CD4-positive, CD25-positive, alpha-beta regulatory T cell (primary cell): ENCODE data around the gene ADAM22. TPM values are rescaled to one million over a fixed set of nuclear protein-coding genes. Genes with fewer than 3 reads are reported as not detected.

Source experiments
- ATAC-seq, 2 donors: fragments of 150-1000 bp; cut with Tn5 transposase; one replicate each; pipeline ENCODE4 v1.10.0; 2021; ENCODE audit warnings: low read depth in 2 of 2, moderate number of reproducible peaks in 2 of 2, moderate library complexity in 1 of 2
- DNase-seq, 3 donors: peaks; one replicate each; pipeline versions ENCODE4 v3.0.0 to v3.0.0-alpha.2; 2012 to 2022; ENCODE audit warnings: mixed read lengths in 1 of 3
- H3K27ac ChIP-seq: one replicate; pipeline ENCODE4 v1.7.0; 2013; ENCODE audit warnings: mild to moderate bottlenecking, low read length; ENCODE audit not compliant: insufficient read depth, poor library complexity, severe bottlenecking
- H3K27me3 ChIP-seq: one replicate; pipeline ENCODE4 v1.7.0; 2013; ENCODE audit warnings: low read length; ENCODE audit not compliant: control insufficient read depth, insufficient read depth
- H3K36me3 ChIP-seq: one replicate; pipeline ENCODE4 v1.7.0; 2013; ENCODE audit warnings: mild to moderate bottlenecking, low read length, moderate library complexity; ENCODE audit not compliant: control insufficient read depth, insufficient read depth
- H3K4me1 ChIP-seq: 2 replicates; pipeline ENCODE4 v1.7.0; 2013; ENCODE audit warnings: mild to moderate bottlenecking, low read length; ENCODE audit not compliant: insufficient read depth, control insufficient read depth, poor library complexity, severe bottlenecking
- H3K4me3 ChIP-seq: one replicate; pipeline ENCODE4 v1.7.0; 2013; ENCODE audit warnings: low read depth, mild to moderate bottlenecking, low read length, moderate library complexity
- H3K9me3 ChIP-seq, 2 experiments: 1 replicate in 1 of 2; 2 replicates in 1 of 2; pipeline ENCODE4 v1.7.0; 2013; ENCODE audit warnings: low read length in 2 of 2, mild to moderate bottlenecking in 1 of 2, moderate library complexity in 1 of 2; ENCODE audit not compliant: control insufficient read depth in 2 of 2
- H3K27ac Mint-ChIP-seq, 3 donors: one replicate each; pipeline ENCODE4 v1.8.0; 2020 to 2022; ENCODE audit warnings: mild to moderate bottlenecking in 3 of 3, mixed read lengths in 3 of 3, moderate library complexity in 2 of 3
- H3K27me3 Mint-ChIP-seq: one replicate; pipeline ENCODE4 v1.8.0; 2022; ENCODE audit warnings: mild to moderate bottlenecking, mixed read lengths
- H3K36me3 Mint-ChIP-seq: one replicate; pipeline ENCODE4 v1.8.0; 2020; ENCODE audit warnings: mixed read lengths
- H3K4me1 Mint-ChIP-seq, 4 donors: one replicate each; pipeline ENCODE4 v1.8.0; 2020 to 2022; ENCODE audit warnings: mixed read lengths in 4 of 4, mild to moderate bottlenecking in 1 of 4
- H3K4me3 Mint-ChIP-seq, 4 donors: one replicate each; pipeline ENCODE4 v1.8.0; 2020 to 2022; ENCODE audit warnings: mild to moderate bottlenecking in 4 of 4, mixed read lengths in 4 of 4, moderate library complexity in 3 of 4
- H3K9me3 Mint-ChIP-seq, 7 donors: one replicate each; pipeline ENCODE4 v1.8.0; 2020 to 2022; ENCODE audit warnings: mixed read lengths in 7 of 7, mild to moderate bottlenecking in 3 of 7, moderate library complexity in 2 of 7
- polyA plus RNA-seq, 4 donors: library from polyadenylated mRNA; unstranded; fragments of 300-500 nt; fragmentation: Illumina TruSeq; gene quantifications; one replicate each; pipeline ENCODE4 v1.2.3, GENCODE V29; 2021
- total RNA-seq: library from RNA; stranded (reverse); gene quantifications from one replicate; pipeline ENCODE4 v1.2.3, GENCODE V29; 2022

ADAM22 gene
- total and polyA plus RNA-seq, 5 donors from 2014 or later, result 0.21 to 1.5 (median 0.75) TPM; not detected in 1

- DNase-seq (peak; percentile 5 to 48 (median 37)), ATAC-seq (no peak)
- peaks cover 19% of the 10 kb centered on the region for H3K36me3 ChIP-seq
- Mint-ChIP-seq H3K36me3 (peaks cover 11% of the 10 kb centered on the region), H3K27ac (peak overlapping the region; percentile 92 to 94 (median 92)), H3K27me3 (peaks cover 4% of the 10 kb centered on the region), H3K9me3 (no peaks in the 10 kb centered on the region), H3K4me1 (peaks cover 14 to 53% (median 34%) of the 10 kb centered on the region in 4 donors), H3K4me3 (peak overlapping the region; percentile 92 to 98 (median 94))
- peak overlapping the region; percentile 95 for H3K4me3 ChIP-seq
- H3K27me3 ChIP-seq, result no peaks in the 10 kb centered on the region
- peaks cover 46% of the 10 kb centered on the region for H3K4me1 ChIP-seq
- peak overlapping the region; percentile 77 for H3K27ac ChIP-seq
- H3K9me3 ChIP-seq, result no peaks in the 10 kb centered on the region
These were observed 285.0 kb downstream of the ADAM22 start for GRCh38 chr7:88218836-88219605.

DNA sequence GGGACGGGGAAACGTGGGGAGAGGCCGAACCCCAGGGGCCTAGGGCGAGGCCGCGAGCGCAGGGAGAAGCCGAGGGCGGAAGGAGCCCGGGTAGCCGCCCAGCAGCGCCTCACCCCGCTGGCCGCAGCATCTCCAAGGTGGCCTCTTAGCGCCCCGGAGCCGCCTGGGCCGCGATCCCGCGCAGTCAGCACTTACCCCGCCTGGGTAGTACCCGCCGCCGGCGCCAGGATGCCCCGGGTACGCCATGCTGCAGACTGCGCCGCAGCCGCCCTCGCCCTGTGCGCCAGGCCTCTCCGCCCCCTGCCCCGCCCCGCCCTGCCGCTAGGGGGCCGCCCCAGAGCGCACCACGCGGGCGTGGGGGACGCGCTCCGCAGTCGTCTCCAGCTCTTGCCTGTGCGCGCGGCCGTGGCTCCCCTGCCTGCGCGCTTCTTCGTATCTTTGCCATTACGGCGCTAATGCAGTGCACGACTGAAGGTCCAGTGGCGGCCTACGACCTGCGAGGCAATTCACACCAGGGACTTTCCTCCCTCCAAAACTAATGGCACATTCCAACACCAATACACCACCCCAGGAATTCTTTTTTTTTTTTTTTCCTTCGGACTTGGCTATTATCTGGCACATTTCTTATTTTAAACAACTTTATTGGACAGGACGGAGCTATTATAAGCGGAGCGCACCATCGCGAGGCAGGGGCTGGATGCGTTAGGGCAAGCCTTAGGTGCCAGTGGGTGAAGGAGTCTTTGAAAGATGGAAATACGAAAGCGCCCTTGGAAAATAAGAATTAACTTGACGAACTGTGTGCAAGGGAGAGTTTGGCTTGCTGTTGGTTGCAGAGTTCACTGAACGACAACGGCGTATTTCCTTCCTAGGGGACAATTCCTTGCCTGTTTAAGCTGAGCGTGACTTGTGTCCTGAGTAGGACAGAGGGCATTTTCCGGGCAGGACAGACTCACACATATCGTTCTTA is 286.0 kb downstream of the ADAM22 start, which contains the start of gene SRI:
Gene SRI (minus strand): TSS at position 258 of the 967 bp plus-strand sequence. CDS start 12 bp downstream, at position 246.
- Histone ChIP-seq H3K4me1 (peaks cover 39% of the 10 kb centered on the region), H3K4me3 (peak within 1 kb of the TSS; percentile 95), H3K27ac (peak within 1 kb of the TSS; percentile 77), H3K9me3 (no peaks in the 10 kb centered on the region), H3K27me3 (peaks cover 6% of the 10 kb centered on the region), H3K36me3 (peaks cover 12% of the 10 kb centered on the region)
- peak within 1 kb of the TSS; percentile 92 to 97 (median 93) for H3K27ac Mint-ChIP-seq
- no peaks in the 10 kb centered on the region for H3K9me3 Mint-ChIP-seq
- peaks cover 11 to 49% (median 28%) of the 10 kb centered on the region in 4 donors for H3K4me1 Mint-ChIP-seq
- H3K36me3 Mint-ChIP-seq, result peaks cover 7% of the 10 kb centered on the region
- DNase-seq (peak; percentile 84 to 92 (median 92)), ATAC-seq (peak; percentile 98)
- H3K4me3 Mint-ChIP-seq, result peak within 1 kb of the TSS; percentile 92 to 98 (median 96)
- peaks cover 14% of the 10 kb centered on the region for H3K27me3 Mint-ChIP-seq

DNA sequence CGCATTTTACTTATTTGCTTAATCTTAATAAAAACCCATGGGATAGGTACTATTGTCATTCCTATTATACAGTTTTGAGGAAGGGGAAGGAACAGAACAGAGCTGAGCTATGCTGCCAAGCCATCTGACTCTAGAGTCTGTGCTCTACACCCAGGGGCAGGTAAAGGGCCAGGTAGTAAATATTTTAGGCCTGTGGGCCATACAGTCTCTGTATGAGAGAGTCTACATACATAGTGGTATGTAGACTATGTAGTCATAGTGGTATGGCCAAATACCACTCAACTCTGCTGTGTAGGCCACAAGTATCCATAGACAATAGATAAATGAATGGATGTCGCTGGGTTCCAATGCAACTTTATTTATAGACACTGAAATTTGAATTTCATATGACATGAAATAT is 289.2 kb downstream of the ADAM22 start:
- Mint-ChIP-seq H3K9me3 (peaks cover 0 to 2% (median 0%) of the 10 kb centered on the region in 7 donors), H3K4me3 (no peak overlapping the region), H3K27me3 (peaks cover 26% of the 10 kb centered on the region), H3K4me1 (peaks cover 6 to 23% (median 12%) of the 10 kb centered on the region in 4 donors), H3K27ac (no peak overlapping the region), H3K36me3 (no peaks in the 10 kb centered on the region)
- peaks cover 24% of the 10 kb centered on the region for H3K4me1 ChIP-seq
- no peaks in the 10 kb centered on the region for H3K36me3 ChIP-seq
- no peak overlapping the region for H3K27ac ChIP-seq
- no peak overlapping the region for H3K4me3 ChIP-seq
- H3K27me3 ChIP-seq, result peaks cover 10% of the 10 kb centered on the region
- H3K9me3 ChIP-seq, result no peaks in the 10 kb centered on the region
- ATAC-seq, result no peak
- no peak for DNase-seq

GRCh38 chr7:88224601-88225275 is 290.7 kb downstream of the ADAM22 start:
- peaks cover 0 to 14% (median 9%) of the 10 kb centered on the region in 4 donors for H3K4me1 Mint-ChIP-seq
- H3K27ac ChIP-seq, result no peak overlapping the region

DNA sequence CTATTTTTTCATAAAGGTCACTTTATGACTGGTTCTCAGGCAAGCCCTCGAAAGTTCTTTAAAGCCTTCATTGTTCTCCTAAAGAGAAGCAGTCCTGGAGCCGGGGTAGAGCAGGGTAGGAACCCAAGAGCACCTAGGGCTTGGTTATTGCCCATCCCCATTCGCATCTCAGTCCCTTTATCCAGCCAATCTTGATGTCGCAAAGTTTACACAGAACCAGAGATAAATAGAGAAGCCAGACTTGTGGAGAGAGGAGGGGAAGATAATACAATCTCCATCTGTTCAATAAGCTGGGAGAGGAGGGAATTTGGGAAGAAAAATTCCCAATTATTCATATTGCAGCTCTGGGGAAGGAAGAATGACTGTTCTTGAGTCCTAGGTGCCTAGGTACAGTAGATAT is 292.1 kb downstream of the ADAM22 start:
- Histone ChIP-seq H3K9me3 (peaks cover 0 to 2% of the 10 kb centered on the region in 2 experiments), H3K36me3 (no peaks in the 10 kb centered on the region), H3K27ac (no peak overlapping the region), H3K4me1 (peaks cover under 1% of the 10 kb centered on the region), H3K4me3 (no peak overlapping the region), H3K27me3 (peaks cover 19% of the 10 kb centered on the region)
- H3K27me3 Mint-ChIP-seq, result peaks cover 22% of the 10 kb centered on the region
- H3K4me1 Mint-ChIP-seq, result peaks cover 0 to 2% (median under 1%) of the 10 kb centered on the region in 4 donors
- peaks cover 0 to 12% (median 0%) of the 10 kb centered on the region in 7 donors for H3K9me3 Mint-ChIP-seq
- DNase-seq (no peak), ATAC-seq (no peak)
- H3K4me3 Mint-ChIP-seq, result no peak overlapping the region
- no peak overlapping the region for H3K27ac Mint-ChIP-seq
- H3K36me3 Mint-ChIP-seq, result no peaks in the 10 kb centered on the region

More at GRCh38 chr7:88224601-88225275, 290.7 kb downstream of the ADAM22 start:
- Mint-ChIP-seq H3K27me3 (peaks cover 26% of the 10 kb centered on the region), H3K4me3 (peak overlapping the region in 1 of 4 donors; percentile 81), H3K36me3 (no peaks in the 10 kb centered on the region), H3K9me3 (peaks cover 0 to 12% (median 0%) of the 10 kb centered on the region in 7 donors), H3K27ac (no peak overlapping the region)
- no peak overlapping the region for H3K4me3 ChIP-seq
- DNase-seq, result no peak
- peaks cover 0 to 2% of the 10 kb centered on the region in 2 experiments for H3K9me3 ChIP-seq
- H3K4me1 ChIP-seq, result peaks cover 12% of the 10 kb centered on the region
- H3K36me3 ChIP-seq, result no peaks in the 10 kb centered on the region
- ATAC-seq, result no peak
- peaks cover 19% of the 10 kb centered on the region for H3K27me3 ChIP-seq

DNA sequence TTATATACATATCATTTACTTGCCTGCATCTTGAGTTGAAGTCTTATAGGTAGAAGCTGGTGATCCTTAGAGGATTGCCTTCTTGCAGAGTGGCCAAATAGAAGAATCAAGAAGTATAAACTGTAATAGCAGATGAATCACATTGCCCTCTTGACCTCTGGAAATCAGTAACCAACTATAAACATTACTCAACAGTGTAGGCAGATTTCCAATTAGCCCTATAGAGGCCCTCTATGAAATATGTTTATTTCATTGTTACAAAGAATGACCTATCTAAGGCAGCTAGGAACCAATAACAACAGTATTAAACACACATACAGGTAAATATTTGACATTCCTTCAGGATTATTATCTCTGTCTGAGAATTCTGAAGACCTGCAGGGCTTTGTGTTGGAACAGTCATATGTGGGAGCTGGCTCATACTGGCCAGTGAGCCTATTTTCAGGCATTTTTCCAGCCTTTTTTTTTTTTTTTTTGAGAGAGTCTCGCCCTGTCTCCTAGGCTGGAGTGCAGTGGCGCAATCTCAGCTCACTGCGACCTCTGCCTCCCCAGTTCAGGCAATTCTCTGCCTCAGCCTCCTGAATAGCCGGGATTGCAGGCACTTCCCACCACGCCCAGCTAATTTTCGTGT is 292.9 kb downstream of the ADAM22 start:
- no peaks in the 10 kb centered on the region for H3K4me1 ChIP-seq
- H3K36me3 ChIP-seq, result no peaks in the 10 kb centered on the region
- ATAC-seq, result no peak
- no peaks in the 10 kb centered on the region for H3K36me3 Mint-ChIP-seq
- H3K4me3 Mint-ChIP-seq, result no peak overlapping the region
- H3K9me3 Mint-ChIP-seq, result peaks cover 0 to 12% (median 0%) of the 10 kb centered on the region in 7 donors
- no peak overlapping the region for H3K27ac ChIP-seq
- no peak for DNase-seq
- H3K4me1 Mint-ChIP-seq, result no peaks in the 10 kb centered on the region
- H3K27ac Mint-ChIP-seq, result no peak overlapping the region
- peaks cover 22% of the 10 kb centered on the region for H3K27me3 Mint-ChIP-seq
- H3K27me3 ChIP-seq, result peaks cover 19% of the 10 kb centered on the region
- no peak overlapping the region for H3K4me3 ChIP-seq
- peaks cover 0 to 2% of the 10 kb centered on the region in 2 experiments for H3K9me3 ChIP-seq
